ENCODE results near the gene NHSL2.
"Not testable (repeated sequence)": the region's sequence is repeated elsewhere in the genome, so short reads cannot be mapped to it uniquely, and the experiment has no call there.

The NHSL2 gene

GRCh38 chrX:72133851-72134546, 223.4 kb downstream of the NHSL2 start:
- DNase-seq, result no peak

GRCh38 chrX:72137846-72138495, 227.3 kb downstream of the NHSL2 start:
- DNase-seq, result peak; percentile 8 to 75

DNA sequence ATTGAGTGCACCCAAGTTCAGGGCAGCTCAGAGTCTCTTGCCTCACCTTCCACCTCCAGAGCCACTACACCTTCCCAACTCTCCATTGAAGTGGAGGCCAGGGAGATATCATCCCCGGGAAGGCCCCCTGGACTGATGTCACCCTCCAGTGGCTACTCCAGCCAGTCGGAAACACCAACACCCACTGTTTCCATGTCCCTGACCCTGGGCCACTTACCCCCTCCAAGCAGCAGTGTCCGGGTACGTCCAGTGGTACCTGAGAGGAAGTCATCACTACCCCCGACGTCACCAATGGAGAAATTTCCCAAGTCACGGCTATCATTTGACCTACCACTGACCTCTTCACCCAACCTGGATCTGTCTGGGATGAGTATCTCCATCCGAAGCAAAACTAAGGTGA, 228.9 kb downstream of the NHSL2 start:
- no peak for DNase-seq

DNA sequence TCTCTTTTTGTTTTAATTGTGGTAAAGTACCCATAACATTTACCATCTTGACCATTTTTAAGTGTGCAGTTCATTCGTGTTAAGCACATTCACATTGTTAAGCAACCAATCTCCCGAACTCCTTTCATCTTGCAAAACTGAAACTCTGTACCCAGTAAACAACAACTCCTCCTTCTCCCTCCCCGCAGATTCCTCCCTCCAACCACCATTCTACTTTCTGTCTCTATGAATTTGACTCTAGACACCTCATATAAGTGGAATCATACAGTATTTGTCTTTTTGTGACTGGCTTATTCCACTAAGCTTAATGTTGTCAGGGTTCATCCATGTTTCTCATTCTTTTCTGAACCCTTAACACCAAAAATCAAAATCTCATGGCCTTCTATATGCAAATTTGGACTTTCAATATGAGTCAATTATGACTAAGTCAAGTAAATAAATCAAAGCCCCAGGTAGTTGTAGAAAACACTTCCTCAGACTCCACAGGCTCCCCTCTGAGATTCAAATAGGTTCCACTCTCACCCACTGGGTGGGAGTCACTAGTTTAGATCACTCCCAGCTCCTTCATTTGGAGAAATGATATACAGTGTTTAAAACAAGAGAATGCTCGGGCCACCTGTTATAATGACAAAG, 230.8 kb downstream of the NHSL2 start:
- DNase-seq, result no peak

GRCh38 chrX:72142094-72142793, 231.6 kb downstream of the NHSL2 start:
- DNase-seq, result peak; percentile 74 to 79

DNA sequence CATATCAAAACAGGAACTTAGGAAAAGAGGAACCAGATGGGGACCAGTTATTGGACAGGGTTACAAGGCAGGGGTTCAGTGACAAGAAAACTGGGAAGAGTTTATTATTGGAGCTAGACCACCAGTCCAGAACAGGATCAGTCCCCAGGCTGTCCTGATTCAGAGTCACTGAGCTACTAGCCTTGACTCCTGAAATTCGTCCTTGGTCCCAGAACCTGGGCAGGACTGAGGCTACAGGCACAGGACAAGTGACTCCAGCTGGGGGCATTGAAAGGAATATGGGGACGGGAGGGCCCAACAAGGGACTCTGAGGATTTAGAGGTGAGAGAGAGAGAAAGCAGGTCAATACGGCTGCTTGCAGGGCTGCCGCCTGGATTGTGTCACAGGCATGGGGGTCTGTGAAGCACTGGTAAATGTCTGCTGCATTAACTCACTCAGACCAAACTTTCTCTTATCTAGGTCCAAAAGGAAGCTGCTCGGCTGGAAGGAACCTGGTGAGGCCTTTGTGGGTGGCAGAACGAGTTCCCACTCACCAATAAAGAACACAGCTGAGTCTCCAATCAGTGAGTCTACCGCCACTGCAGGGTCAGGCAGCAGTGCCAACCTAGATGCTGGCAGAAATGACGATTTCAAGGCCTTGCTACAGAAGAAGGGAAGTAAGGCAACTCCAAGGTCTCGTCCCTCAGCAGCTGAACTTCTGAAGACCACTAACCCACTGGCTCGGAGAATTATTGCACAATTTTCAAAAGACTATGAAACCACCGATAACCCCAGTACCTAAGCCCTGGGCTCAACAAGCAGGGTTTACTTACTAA, 232.4 kb downstream of the NHSL2 start:
- no peak for DNase-seq

- DNase-seq, result no peak
Measured at GRCh38 chrX:72143609-72143907, 232.9 kb downstream of the NHSL2 start.

DNA sequence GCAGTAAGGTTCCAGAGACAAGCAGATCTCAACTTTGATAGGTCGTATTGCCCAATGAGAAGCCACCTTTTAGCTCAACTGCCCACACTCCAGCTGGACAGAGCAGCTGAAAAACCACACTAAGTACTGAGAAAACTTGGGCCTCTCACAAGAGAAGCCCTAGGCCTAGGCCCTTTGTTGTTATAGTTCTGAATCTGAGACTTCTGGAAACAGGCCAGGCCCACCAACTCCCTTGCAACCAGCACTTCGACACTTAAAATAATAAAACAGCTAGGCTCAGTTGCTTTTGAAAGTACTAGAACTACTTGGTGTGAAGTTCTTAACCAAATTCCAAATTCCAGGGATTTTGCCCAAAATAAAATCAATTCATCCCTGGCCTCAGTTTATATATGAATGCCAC, 234.5 kb downstream of the NHSL2 start:
- DNase-seq, result no peak

GRCh38 chrX:72146527-72146926, 235.9 kb downstream of the NHSL2 start:
- no peak for DNase-seq

GRCh38 chrX:72158773-72159172, 248.1 kb downstream of the NHSL2 start:
- no peak for DNase-seq

DNA sequence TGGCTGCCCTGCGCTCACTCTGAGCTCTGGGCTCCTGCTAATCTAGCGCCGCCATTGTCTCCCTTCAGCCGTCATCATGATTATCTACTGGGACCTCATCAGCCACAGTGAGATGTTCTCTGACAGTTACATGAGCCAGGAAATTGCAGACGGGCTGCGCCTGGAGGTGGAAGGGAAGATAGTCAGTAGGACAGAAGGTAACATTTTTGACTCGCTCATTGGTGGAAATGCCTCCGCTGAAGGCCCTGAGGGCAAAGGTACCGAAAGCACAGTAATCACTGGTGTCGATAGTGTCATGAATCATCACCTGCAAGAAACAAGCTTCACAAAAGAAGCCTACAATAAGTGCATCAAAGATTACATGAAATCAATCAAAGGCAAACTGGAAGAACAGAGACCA, 249.1 kb downstream of the NHSL2 start:
- DNase-seq, result no peak

DNA sequence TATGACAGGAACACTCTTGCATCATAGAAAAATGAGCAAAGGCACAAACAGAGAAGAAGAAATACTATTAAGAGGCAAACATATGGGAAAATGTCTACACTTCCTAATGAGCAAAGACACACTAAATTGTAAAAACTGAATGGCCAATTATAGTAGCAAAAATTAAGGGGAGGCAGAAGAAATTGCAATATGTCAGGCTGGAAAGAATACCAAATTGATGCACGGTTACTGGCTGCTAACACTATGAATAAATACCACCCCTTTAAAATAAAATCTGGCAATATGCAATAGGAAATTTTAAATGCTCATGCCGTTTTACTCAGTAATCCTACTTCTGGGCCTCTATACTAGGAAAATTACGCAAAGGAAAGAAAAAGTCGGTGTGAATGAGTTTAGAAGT, 254.9 kb downstream of the NHSL2 start:
- DNase-seq, result no peak

DNA sequence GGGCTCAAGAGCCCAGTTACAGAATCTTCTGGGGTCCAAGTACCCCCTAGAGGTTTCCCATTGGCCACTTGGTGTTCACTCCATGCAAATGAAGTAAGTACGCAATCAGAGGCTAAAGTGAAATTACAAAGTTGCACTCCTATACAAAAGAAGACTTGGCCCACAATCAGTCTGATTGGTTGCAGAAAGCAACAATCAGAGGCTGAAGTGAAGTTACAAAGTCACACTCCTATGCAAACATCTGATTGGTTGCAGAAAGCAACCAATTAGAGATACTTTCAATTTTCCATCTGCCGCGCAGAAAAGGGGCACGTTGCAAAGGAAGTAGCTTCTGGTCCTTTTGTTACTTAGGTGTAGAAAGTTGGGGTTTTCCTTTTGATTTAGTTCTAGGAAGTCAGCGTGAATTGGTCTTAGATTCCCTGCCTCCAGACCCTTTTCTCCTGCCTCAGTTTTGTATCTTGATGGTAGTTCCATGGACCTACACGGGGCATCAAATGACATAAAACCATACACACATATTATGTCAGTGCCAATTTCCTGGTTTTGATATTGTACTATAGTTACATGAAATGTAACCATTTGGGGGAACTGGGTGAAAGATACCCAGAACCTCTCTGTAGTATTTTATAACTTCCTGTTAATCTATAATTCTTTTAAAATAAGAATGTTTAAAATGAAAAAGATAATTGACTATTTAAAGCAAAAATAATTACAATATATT, 258.5 kb downstream of the NHSL2 start:
- DNase-seq, result no peak

GRCh38 chrX:72176289-72176688, 265.6 kb downstream of the NHSL2 start:
- DNase-seq, result not testable (repeated sequence)

- no peak for DNase-seq
Measured at GRCh38 chrX:72176981-72177380, 266.3 kb downstream of the NHSL2 start.

- DNase-seq, result no peak
Measured at GRCh38 chrX:72180539-72180938, 269.9 kb downstream of the NHSL2 start.

GRCh38 chrX:72181178-72182125, 270.8 kb downstream of the NHSL2 start, which contains the start of gene PIN4:
Gene PIN4 (plus strand): TSS chrX:72181757. CDS start chrX:72181786, 29 bp downstream.
- DNase-seq, result peak; percentile 89 to 95

GRCh38 chrX:72182924-72183323, 272.3 kb downstream of the NHSL2 start:
- no peak for DNase-seq

DNA sequence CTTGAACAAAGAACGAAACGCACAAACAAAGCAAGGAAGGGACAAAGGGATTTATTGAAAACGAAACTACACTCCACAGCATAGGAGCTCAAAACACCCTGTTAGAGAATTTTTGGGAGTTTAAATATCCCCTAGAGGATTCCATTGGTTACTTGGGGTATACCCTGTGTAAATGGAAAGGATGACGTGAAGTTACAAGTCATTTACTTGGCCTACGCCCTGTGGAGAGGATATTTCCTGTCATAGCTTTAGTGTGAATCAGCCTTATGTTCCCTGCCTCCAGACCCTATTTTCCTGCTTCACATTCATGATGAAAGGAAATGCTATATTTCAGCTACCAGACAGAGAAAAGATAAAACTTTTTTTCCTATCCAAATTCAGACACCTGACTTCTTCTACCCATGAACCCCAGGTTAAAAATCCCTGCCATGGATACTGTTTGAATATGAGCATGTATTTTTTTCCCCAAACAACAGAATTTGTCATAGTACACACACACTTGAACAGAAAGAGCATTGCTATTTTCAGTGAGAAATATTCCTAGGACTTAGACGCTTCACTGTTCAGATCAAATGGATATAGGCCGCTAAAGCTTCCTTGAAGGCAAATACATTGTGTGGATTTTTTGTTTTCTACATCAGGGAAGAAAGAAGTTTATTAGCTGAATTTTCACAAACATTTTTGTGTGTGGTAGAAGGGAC, 291.3 kb downstream of the NHSL2 start:
- no peak for DNase-seq
